HepG2 (cell line): ENCODE data around the gene KCNIP4. TPM values are rescaled to one million over a fixed set of nuclear protein-coding genes. Genes with fewer than 3 reads are reported as not detected.

Experiments
- ATAC-seq: fragments of 200-7000 bp; cut with Tn5 transposase; 3 replicates; pipeline ENCODE4 v1.9.1; 2020; ENCODE audit warnings: mild to moderate bottlenecking, moderate library complexity
- BruUV-seq: library from RNA; stranded (reverse); fragments of 400-500 nt; replicated peaks from 2 replicates; lab custom pipeline; 2021; lab: Mats Ljungman, UMichigan
- CTCF ChIA-PET: fragments of 300-600 bp; formaldehyde crosslinking; extraction: SDS; loops from one replicate; lab custom pipeline; 2021; ENCODE audit warnings: low total read pairs, inconsistent platforms, low intra/inter-chr PET ratio; lab: Yijun Ruan, JAX
- POLR2A ChIA-PET: fragments of 350-600 bp; sonication (Branson Sonifier 250); formaldehyde crosslinking; loops from one replicate; lab custom pipeline; 2020; ENCODE audit warnings: antibody characterized with exemption, inconsistent platforms; lab: Yijun Ruan, JAX
- DNase-seq: peaks from one replicate; pipeline ENCODE4 v3.0.0-alpha.2; 2015; ENCODE audit warnings: low spot score
- FAIRE-seq: peaks from 3 replicates; lab custom pipeline; 2011; peaks lifted over from hg19 to GRCh38; lab: Jason Lieb, UNC
- H2AFZ ChIP-seq: one replicate; pipeline ENCODE4 v1.6.1; 2011; ENCODE audit warnings: low read length, inconsistent platforms
- H3K27ac ChIP-seq: fragments of 300-600 bp; 3 replicates; pipeline ENCODE4 v1.8.0; 2011; ENCODE audit warnings: mixed run types, mild to moderate bottlenecking, mixed read lengths, low read length, inconsistent platforms; ENCODE audit not compliant: insufficient read depth; ENCODE audit errors: extremely low read length
- H3K27me3 ChIP-seq, 2 experiments: fragments of 200-600 bp in 1 of 2; 2 replicates in 1 of 2; 3 replicates in 1 of 2; pipeline versions ENCODE4 v1.6.0 to v1.8.0; 2011; ENCODE audit warnings: low read length in 2 of 2, mild to moderate bottlenecking in 2 of 2, moderate library complexity in 2 of 2, inconsistent platforms in 1 of 2; ENCODE audit not compliant: insufficient read depth in 2 of 2, control insufficient read depth in 1 of 2
- H3K36me3 ChIP-seq, 2 experiments: fragments of 200-600 bp in 1 of 2; replicated peaks in 1 of 2; 2 replicates in 1 of 2; 3 replicates in 1 of 2; pipeline versions ENCODE4 v1.5.1 to v1.8.0; 2011; ENCODE audit warnings: low read length in 2 of 2, inconsistent platforms in 1 of 2; ENCODE audit not compliant: insufficient read depth in 2 of 2, control insufficient read depth in 1 of 2
- H3K4me1 ChIP-seq: 2 replicates; pipeline ENCODE4 v1.5.1; 2012; ENCODE audit warnings: low read length, inconsistent platforms; ENCODE audit not compliant: insufficient read depth
- H3K4me2 ChIP-seq: 2 replicates; pipeline ENCODE4 v1.6.0; 2011; ENCODE audit warnings: low read depth, low read length, inconsistent platforms
- H3K4me3 ChIP-seq, 3 experiments: fragments of 200-600 bp in 1 of 3; sonication (generic), shearing (Covaris generic) in 1 of 3; replicated peaks in 1 of 3; 2 replicates each; pipeline ENCODE4 v1.5.1; 2011 to 2016; ENCODE audit warnings: low read length in 3 of 3, inconsistent platforms in 2 of 3, low read depth in 2 of 3, mild to moderate bottlenecking in 2 of 3, control low read depth in 1 of 3, mixed read lengths in 1 of 3; ENCODE audit not compliant: insufficient read depth in 1 of 3
- H3K79me2 ChIP-seq: one replicate; pipeline ENCODE4 v1.6.1; 2011; ENCODE audit warnings: low read length, inconsistent platforms; ENCODE audit not compliant: insufficient read depth
- H3K9ac ChIP-seq: 2 replicates; pipeline ENCODE4 v1.6.0; 2011; ENCODE audit warnings: mild to moderate bottlenecking, low read depth, low read length, inconsistent platforms; ENCODE audit not compliant: insufficient read depth
- H3K9me3 ChIP-seq: 2 replicates; pipeline ENCODE4 v1.5.1; 2012; ENCODE audit warnings: mild to moderate bottlenecking, low read length
- H4K20me1 ChIP-seq: 2 replicates; pipeline ENCODE4 v1.6.0; 2011; ENCODE audit warnings: inconsistent platforms, mild to moderate bottlenecking, low read length, moderate library complexity; ENCODE audit not compliant: insufficient read depth
- ATF7 ChIP-seq, 2 experiments: fragments of 450-650 bp in 1 of 2; sonication (generic) in 1 of 2; formaldehyde crosslinking in 1 of 2; IDR thresholded peaks; 2 replicates each; pipeline versions ENCODE4 v1.4.0 to v1.6.1; 2016 to 2020; ENCODE audit warnings: antibody characterized with exemption in 1 of 2, mild to moderate bottlenecking in 1 of 2, missing genetic modification reagents in 1 of 2
- CTCF ChIP-seq: sonication (generic); formaldehyde crosslinking; IDR thresholded peaks from 2 replicates; pipeline ENCODE4 v1.5.0; 2020; ENCODE audit warnings: mild to moderate bottlenecking, missing genetic modification reagents, moderate library complexity
- KDM2A ChIP-seq: sonication (generic); formaldehyde crosslinking; IDR thresholded peaks from 2 replicates; pipeline ENCODE4 v1.4.0; 2020; ENCODE audit warnings: low read depth, missing genetic modification reagents, borderline replicate concordance
- MEF2D ChIP-seq: sonication (generic); formaldehyde crosslinking; IDR thresholded peaks from 2 replicates; pipeline ENCODE4 v1.5.1; 2020; ENCODE audit warnings: mild to moderate bottlenecking, missing genetic modification reagents
- SP1 ChIP-seq, 2 experiments: fragments of 450-650 bp in 1 of 2; sonication (generic) in 1 of 2; formaldehyde crosslinking in 1 of 2; IDR thresholded peaks; 2 replicates each; pipeline versions ENCODE4 v1.4.0 to v1.6.1; 2016 to 2020; ENCODE audit warnings: missing genetic modification reagents in 1 of 2
- ZNF225 ChIP-seq: sonication (generic); formaldehyde crosslinking; IDR thresholded peaks from 2 replicates; pipeline ENCODE4 v1.4.0; 2020; ENCODE audit warnings: mild to moderate bottlenecking, missing genetic modification reagents
- ZNF546 ChIP-seq: sonication (generic); formaldehyde crosslinking; conservative IDR thresholded peaks from 2 replicates; pipeline ENCODE4 v1.8.1; 2023; ENCODE audit warnings: mild to moderate bottlenecking, missing genetic modification reagents
- ZNF766 ChIP-seq: sonication (generic); formaldehyde crosslinking; IDR thresholded peaks from 2 replicates; pipeline ENCODE4 v1.5.0; 2020; ENCODE audit warnings: missing genetic modification reagents, borderline replicate concordance
- WGBS: methylation state at CpG from one replicate; pipeline ENCODE4 v1.1.6; 2017; ENCODE audit warnings: low lambda C conversion rate; 5-methylcytosine and 5-hydroxymethylcytosine counted together
- in situ Hi-C: cut with HindIII; loops from 2 replicates; pipeline ENCODE4 v1.10.0; 2017; ENCODE audit warnings: low pct_unique_long_range_greater_than_20kb; ENCODE audit not compliant: extremely low pct_ligation_motif_present
- intact Hi-C: fragments of 100-400 bp; cut with micrococcal nuclease; formaldehyde crosslinking; loops from one replicate; pipeline ENCODE4 v1.10.0; 2022; ENCODE audit not compliant: unreplicated experiment
- polyA plus RNA-seq, 8 experiments: library from polyadenylated mRNA; depleted of rRNA in 3 of 8; stranded (reverse) in 7 of 8; unstranded in 1 of 8; fragments of >200 nt; fragmentation: Illumina TruSeq in 4 of 8; extraction: Trizol in 4 of 8; gene quantifications; 2 replicates each; pipeline versions ENCODE4 v1.2.1 to v1.2.3, GENCODE V29; 2011 to 2016; ENCODE audit warnings: low read depth in 4 of 8, missing spikeins in 1 of 8, mixed read lengths in 1 of 8; ENCODE audit not compliant: insufficient read depth in 1 of 8
- total RNA-seq, 5 experiments: library from RNA; depleted of rRNA; stranded (reverse); fragments of >200 nt; fragmentation: Illumina TruSeq; extraction: Trizol; gene quantifications; 2 replicates each; pipeline ENCODE4 v1.2.3, GENCODE V29; 2016; ENCODE audit warnings: low read depth in 1 of 5

KCNIP4 gene
- total and polyA plus RNA-seq, 2 of the 13 experiments (the other 11 are each of a cell fraction or from before 2014, with no cell fraction given), result 0.09 TPM; not detected in 1

DNA sequence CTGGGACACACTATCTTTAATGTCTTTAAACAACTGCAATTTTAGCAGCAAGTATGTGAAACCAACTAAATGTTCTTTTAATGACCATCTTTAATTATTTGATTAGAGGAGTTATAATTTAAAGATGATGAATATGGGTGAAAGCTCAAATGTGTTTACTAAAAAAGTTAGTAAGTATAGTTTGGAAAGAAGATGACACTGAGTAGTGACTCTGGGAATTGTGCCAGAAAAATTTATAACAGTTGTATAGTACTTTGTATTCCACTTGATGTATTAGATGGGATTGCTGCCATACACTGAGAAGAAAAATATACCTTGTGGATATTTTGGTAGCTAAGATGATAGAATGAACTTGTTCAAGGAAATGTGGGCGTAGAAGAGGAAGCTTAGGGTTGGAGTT lies 1267.8 kb downstream of the KCNIP4 start:
- DNase-seq, result no peak
- ChIA-PET POLR2A (no interaction called here), CTCF (no interaction called here)
- H3K4me1 ChIP-seq, result no peaks in the 10 kb centered on the region
- H3K9me3 ChIP-seq, result no peaks in the 10 kb centered on the region
- no peak overlapping the region for H3K4me2 ChIP-seq
- no peaks in the 10 kb centered on the region for H3K27me3 ChIP-seq
- no peaks in the 10 kb centered on the region for H3K36me3 ChIP-seq
- TF ChIP-seq MEF2D (CRISPR knock-in tag) (no peak), SP1 (IDR thresholded peaks at IDR 0.05) (no peak), SP1 (CRISPR knock-in tag; IDR thresholded peaks at IDR 0.05) (no peak), ZNF546 (no peak), ATF7 (IDR thresholded peaks at IDR 0.05) (no peak), ATF7 (CRISPR knock-in tag; IDR thresholded peaks at IDR 0.05) (no peak), KDM2A (no peak), CTCF (no peak), ZNF766 (CRISPR knock-in tag) (no peak), ZNF225 (no peak)
- no peaks in the 10 kb centered on the region for H3K79me2 ChIP-seq
- H2AFZ ChIP-seq, result no peak overlapping the region
- no peak for ATAC-seq
- no peak overlapping the region for H3K9ac ChIP-seq
- no peak for FAIRE-seq
- in situ Hi-C loops, result loop anchor here (10.0 to 25.0 kb wide), 2 partner anchors 368 to 1996 kb away; no protein-coding TSS in a partner anchor
- H3K4me3 ChIP-seq, result no peak overlapping the region
- no peaks in the 10 kb centered on the region for H4K20me1 ChIP-seq
- H3K27ac ChIP-seq, result no peak overlapping the region
- BruUV-seq, result no TSS peak
- WGBS, result 3% methylated on average over 1 of the region's 1 CpG
- intact Hi-C loops, result loop anchor here (10.0 kb wide), 1 partner anchor 136 kb away; no protein-coding TSS in a partner anchor
